Fibroblast of lung (primary cell): ENCODE results near the gene KCNJ12. TPM values are rescaled to one million over a fixed set of nuclear protein-coding genes. Genes with fewer than 3 reads are reported as not detected.

Experiments
- DNase-seq, 2 donors: peaks; one replicate each; pipeline versions ENCODE4 v3.0.0 to v3.0.0-alpha.2; 2010; ENCODE audit warnings: low read depth in 2 of 2
- H2AFZ ChIP-seq: 2 replicates; pipeline ENCODE4 v1.5.1; 2012; ENCODE audit warnings: low read length, control low read depth, inconsistent platforms
- H3K27ac ChIP-seq: 2 replicates; pipeline ENCODE4 v1.5.1; 2011; ENCODE audit warnings: low read length, control low read depth; ENCODE audit not compliant: insufficient read depth
- H3K27me3 ChIP-seq: 2 replicates; pipeline ENCODE4 v1.5.1; 2011; ENCODE audit warnings: mild to moderate bottlenecking, low read length; ENCODE audit not compliant: control insufficient read depth, insufficient read depth
- H3K36me3 ChIP-seq: 2 replicates; pipeline ENCODE4 v1.5.1; 2011; ENCODE audit warnings: low read length; ENCODE audit not compliant: control insufficient read depth, insufficient read depth
- H3K4me1 ChIP-seq: 2 replicates; pipeline ENCODE4 v1.5.1; 2011; ENCODE audit warnings: low read length; ENCODE audit not compliant: control insufficient read depth, insufficient read depth; ENCODE audit errors: extremely low read depth
- H3K4me2 ChIP-seq: 2 replicates; pipeline ENCODE4 v1.5.1; 2011; ENCODE audit warnings: low read length, control low read depth; ENCODE audit not compliant: insufficient read depth; ENCODE audit errors: extremely low read depth
- H3K4me3 ChIP-seq, 4 experiments: fragments of 200-600 bp in 1 of 4; sonication (generic) in 1 of 4; replicated peaks in 1 of 4; 2 replicates each; pipeline ENCODE4 v1.5.1; 2011 to 2016; ENCODE audit warnings: low read length in 4 of 4, low read depth in 3 of 4, mild to moderate bottlenecking in 3 of 4, control low read depth in 2 of 4, inconsistent platforms in 1 of 4, mixed read lengths in 1 of 4; ENCODE audit not compliant: insufficient read depth in 1 of 4; ENCODE audit errors: control extremely low read depth in 1 of 4
- H3K79me2 ChIP-seq: 2 replicates; pipeline ENCODE4 v1.5.1; 2012; ENCODE audit warnings: mild to moderate bottlenecking, low read length, inconsistent platforms; ENCODE audit not compliant: control insufficient read depth, insufficient read depth
- H3K9ac ChIP-seq: 2 replicates; pipeline ENCODE4 v1.5.1; 2011; ENCODE audit warnings: mild to moderate bottlenecking, low read length, control low read depth; ENCODE audit not compliant: insufficient read depth
- H3K9me3 ChIP-seq: 2 replicates; pipeline ENCODE4 v1.5.1; 2012; ENCODE audit warnings: low read depth, low read length; ENCODE audit not compliant: control insufficient read depth, insufficient read depth
- H4K20me1 ChIP-seq: 2 replicates; pipeline ENCODE4 v1.5.1; 2011; ENCODE audit warnings: low read length; ENCODE audit not compliant: control insufficient read depth, insufficient read depth; ENCODE audit errors: extremely low read depth
- CTCF ChIP-seq, 2 donors: IDR thresholded peaks in 1 of 2; conservative IDR thresholded peaks in 1 of 2; 1 replicate in 1 of 2; 2 replicates in 1 of 2; pipeline ENCODE4 v1.5.1; 2011 to 2012; ENCODE audit warnings: low read length in 2 of 2, control low read depth in 1 of 2, inconsistent platforms in 1 of 2, low read depth in 1 of 2, mild to moderate bottlenecking in 1 of 2
- EZH2 ChIP-seq: IDR thresholded peaks from 2 replicates; pipeline ENCODE4 v1.5.1; 2012; ENCODE audit warnings: low read length, control low read depth, mild to moderate bottlenecking; ENCODE audit errors: missing control alignments
- polyA plus RNA-seq, 2 donors: library from polyadenylated mRNA; depleted of rRNA in 1 of 2; stranded (reverse) in 1 of 2; unstranded in 1 of 2; fragments of >200 nt; gene quantifications; 2 replicates each; pipeline ENCODE4 v1.2.1, GENCODE V29; 2011 to 2012; ENCODE audit warnings: missing spikeins in 1 of 2
- total RNA-seq: library from RNA; depleted of rRNA; stranded (reverse); fragments of >200 nt; gene quantifications from 2 replicates; pipeline ENCODE4 v1.2.1, GENCODE V29; 2014

The KCNJ12 gene
- total and polyA plus RNA-seq, 2 donors (not counting 1 experiment from before 2014, with no cell fraction given) = 0.09 to 0.66 TPM

GRCh38 chr17:21382560-21383495 is 6.7 kb downstream of the KCNJ12 start:
- no peak for DNase-seq
- H3K27me3 ChIP-seq = no peaks in the 10 kb centered on the region

GRCh38 chr17:21385281-21385845 is 9.2 kb downstream of the KCNJ12 start:
- Histone ChIP-seq H3K9ac (no peak overlapping the region), H3K36me3 (no peaks in the 10 kb centered on the region), H3K9me3 (no peaks in the 10 kb centered on the region), H3K27me3 (no peaks in the 10 kb centered on the region), H3K4me3 (no peak overlapping the region), H3K79me2 (no peaks in the 10 kb centered on the region), H4K20me1 (no peaks in the 10 kb centered on the region), H2AFZ (no peak overlapping the region), H3K27ac (no peak overlapping the region), H3K4me1 (no peaks in the 10 kb centered on the region), H3K4me2 (no peak overlapping the region)
- no peak for TF ChIP-seq EZH2
- TF ChIP-seq CTCF (conservative IDR thresholded peaks at IDR 0.05 in 1 of 2, IDR thresholded peaks at IDR 0.05 in 1 of 2; ENCODE audit: low read depth in 1 of 2, low read length in 2 of 2) = no peak
- DNase-seq = no peak

More at GRCh38 chr17:21382560-21383495, 6.7 kb downstream of the KCNJ12 start:
- H3K4me2 ChIP-seq = no peak overlapping the region
- no peaks in the 10 kb centered on the region for H3K36me3 ChIP-seq
- no peak for TF ChIP-seq CTCF (conservative IDR thresholded peaks at IDR 0.05 in 1 of 2, IDR thresholded peaks at IDR 0.05 in 1 of 2; ENCODE audit: low read depth in 1 of 2, low read length in 2 of 2)
- TF ChIP-seq EZH2 = no peak
- H3K9ac ChIP-seq = no peak overlapping the region
- H4K20me1 ChIP-seq = no peaks in the 10 kb centered on the region
- no peak overlapping the region for H2AFZ ChIP-seq
- H3K4me3 ChIP-seq = no peak overlapping the region
- no peaks in the 10 kb centered on the region for H3K4me1 ChIP-seq
- H3K27ac ChIP-seq = no peak overlapping the region
- no peaks in the 10 kb centered on the region for H3K9me3 ChIP-seq
- H3K79me2 ChIP-seq = no peaks in the 10 kb centered on the region

- Histone ChIP-seq H2AFZ (no peak overlapping the region), H3K27me3 (no peaks in the 10 kb centered on the region)
- no peak for DNase-seq
These were observed 11.5 kb downstream of the KCNJ12 start for GRCh38 chr17:21387616-21388015.

More at GRCh38 chr17:21387616-21388015, 11.5 kb downstream of the KCNJ12 start:
- no peak overlapping the region for H3K9ac ChIP-seq
- H3K4me3 ChIP-seq = no peak overlapping the region
- TF ChIP-seq EZH2 (no peak), CTCF (conservative IDR thresholded peaks at IDR 0.05 in 1 of 2, IDR thresholded peaks at IDR 0.05 in 1 of 2; ENCODE audit: low read depth in 1 of 2, low read length in 2 of 2) (no peak)
- H3K9me3 ChIP-seq = no peaks in the 10 kb centered on the region
- H4K20me1 ChIP-seq = no peaks in the 10 kb centered on the region
- no peak overlapping the region for H3K27ac ChIP-seq
- no peaks in the 10 kb centered on the region for H3K79me2 ChIP-seq
- no peaks in the 10 kb centered on the region for H3K4me1 ChIP-seq
- no peaks in the 10 kb centered on the region for H3K36me3 ChIP-seq
- no peak overlapping the region for H3K4me2 ChIP-seq
